Measurements from ENCODE around the gene AVEN.

GRCh38 chr15:33923446-33923845 lies 115.6 kb downstream of the AVEN start:
- TF ChIP-seq FOXP2 (optimal IDR thresholded peaks at IDR 0.05; ENCODE audit: borderline replicate concordance, extremely low read depth, extremely low read length, insufficient read depth) = no peak
- TF ChIP-seq SIN3A (IDR thresholded peaks at IDR 0.05; ENCODE audit: borderline replicate concordance, insufficient read depth, low read length) = no peak
- no peak for TF ChIP-seq POLR2AphosphoS5 (IDR thresholded peaks at IDR 0.05; ENCODE audit: low read depth, low read length)
- TF ChIP-seq, protein P1, sequence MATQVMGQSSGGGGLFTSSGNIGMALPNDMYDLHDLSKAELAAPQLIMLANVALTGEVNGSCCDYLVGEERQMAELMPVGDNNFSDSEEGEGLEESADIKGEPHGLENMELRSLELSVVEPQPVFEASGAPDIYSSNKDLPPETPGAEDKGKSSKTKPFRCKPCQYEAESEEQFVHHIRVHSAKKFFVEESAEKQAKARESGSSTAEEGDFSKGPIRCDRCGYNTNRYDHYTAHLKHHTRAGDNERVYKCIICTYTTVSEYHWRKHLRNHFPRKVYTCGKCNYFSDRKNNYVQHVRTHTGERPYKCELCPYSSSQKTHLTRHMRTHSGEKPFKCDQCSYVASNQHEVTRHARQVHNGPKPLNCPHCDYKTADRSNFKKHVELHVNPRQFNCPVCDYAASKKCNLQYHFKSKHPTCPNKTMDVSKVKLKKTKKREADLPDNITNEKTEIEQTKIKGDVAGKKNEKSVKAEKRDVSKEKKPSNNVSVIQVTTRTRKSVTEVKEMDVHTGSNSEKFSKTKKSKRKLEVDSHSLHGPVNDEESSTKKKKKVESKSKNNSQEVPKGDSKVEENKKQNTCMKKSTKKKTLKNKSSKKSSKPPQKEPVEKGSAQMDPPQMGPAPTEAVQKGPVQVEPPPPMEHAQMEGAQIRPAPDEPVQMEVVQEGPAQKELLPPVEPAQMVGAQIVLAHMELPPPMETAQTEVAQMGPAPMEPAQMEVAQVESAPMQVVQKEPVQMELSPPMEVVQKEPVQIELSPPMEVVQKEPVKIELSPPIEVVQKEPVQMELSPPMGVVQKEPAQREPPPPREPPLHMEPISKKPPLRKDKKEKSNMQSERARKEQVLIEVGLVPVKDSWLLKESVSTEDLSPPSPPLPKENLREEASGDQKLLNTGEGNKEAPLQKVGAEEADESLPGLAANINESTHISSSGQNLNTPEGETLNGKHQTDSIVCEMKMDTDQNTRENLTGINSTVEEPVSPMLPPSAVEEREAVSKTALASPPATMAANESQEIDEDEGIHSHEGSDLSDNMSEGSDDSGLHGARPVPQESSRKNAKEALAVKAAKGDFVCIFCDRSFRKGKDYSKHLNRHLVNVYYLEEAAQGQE (IDR thresholded peaks at IDR 0.05; ENCODE audit: insufficient read depth in 1 of 2, low read depth in 2 of 2, low read length in 2 of 2) = no peak

Data from PFSK-1 (cell line).